ENCODE measurements around the gene ZNHIT2. TPM values are rescaled to one million over a fixed set of nuclear protein-coding genes. Genes with fewer than 3 reads are reported as not detected.

The ZNHIT2 gene
- total and polyA plus RNA-seq, 2 of the 13 experiments (the other 11 are each of a cell fraction or from before 2014, with no cell fraction given), result 1.1 to 6.5 TPM

- ATAC-seq (no peak), FAIRE-seq (no peak)
- H3K36me3 ChIP-seq (replicated peaks in 1 of 2; ENCODE audit: control insufficient read depth in 1 of 2, insufficient read depth in 2 of 2, low read length in 2 of 2), result peaks cover 36 to 58% of the 10 kb centered on the region in 2 experiments
Measured at GRCh38 chr11:65131417-65131776, 13.9 kb upstream of the ZNHIT2 start.

More at GRCh38 chr11:65131417-65131776, 13.9 kb upstream of the ZNHIT2 start:
- WGBS (ENCODE audit: low lambda C conversion rate), result no CpG with 5 or more reads among the region's 3 CpGs
- no peaks in the 10 kb centered on the region; a peak in 1 of 5 replicates for H3K27me3 ChIP-seq (ENCODE audit: control insufficient read depth in 1 of 2, insufficient read depth in 2 of 2, low read length in 2 of 2)
- TF ChIP-seq PRDM10 (CRISPR knock-in tag; IDR thresholded peaks at IDR 0.05; ENCODE audit: low read depth), result no peak
- TF ChIP-seq, protein P1, sequence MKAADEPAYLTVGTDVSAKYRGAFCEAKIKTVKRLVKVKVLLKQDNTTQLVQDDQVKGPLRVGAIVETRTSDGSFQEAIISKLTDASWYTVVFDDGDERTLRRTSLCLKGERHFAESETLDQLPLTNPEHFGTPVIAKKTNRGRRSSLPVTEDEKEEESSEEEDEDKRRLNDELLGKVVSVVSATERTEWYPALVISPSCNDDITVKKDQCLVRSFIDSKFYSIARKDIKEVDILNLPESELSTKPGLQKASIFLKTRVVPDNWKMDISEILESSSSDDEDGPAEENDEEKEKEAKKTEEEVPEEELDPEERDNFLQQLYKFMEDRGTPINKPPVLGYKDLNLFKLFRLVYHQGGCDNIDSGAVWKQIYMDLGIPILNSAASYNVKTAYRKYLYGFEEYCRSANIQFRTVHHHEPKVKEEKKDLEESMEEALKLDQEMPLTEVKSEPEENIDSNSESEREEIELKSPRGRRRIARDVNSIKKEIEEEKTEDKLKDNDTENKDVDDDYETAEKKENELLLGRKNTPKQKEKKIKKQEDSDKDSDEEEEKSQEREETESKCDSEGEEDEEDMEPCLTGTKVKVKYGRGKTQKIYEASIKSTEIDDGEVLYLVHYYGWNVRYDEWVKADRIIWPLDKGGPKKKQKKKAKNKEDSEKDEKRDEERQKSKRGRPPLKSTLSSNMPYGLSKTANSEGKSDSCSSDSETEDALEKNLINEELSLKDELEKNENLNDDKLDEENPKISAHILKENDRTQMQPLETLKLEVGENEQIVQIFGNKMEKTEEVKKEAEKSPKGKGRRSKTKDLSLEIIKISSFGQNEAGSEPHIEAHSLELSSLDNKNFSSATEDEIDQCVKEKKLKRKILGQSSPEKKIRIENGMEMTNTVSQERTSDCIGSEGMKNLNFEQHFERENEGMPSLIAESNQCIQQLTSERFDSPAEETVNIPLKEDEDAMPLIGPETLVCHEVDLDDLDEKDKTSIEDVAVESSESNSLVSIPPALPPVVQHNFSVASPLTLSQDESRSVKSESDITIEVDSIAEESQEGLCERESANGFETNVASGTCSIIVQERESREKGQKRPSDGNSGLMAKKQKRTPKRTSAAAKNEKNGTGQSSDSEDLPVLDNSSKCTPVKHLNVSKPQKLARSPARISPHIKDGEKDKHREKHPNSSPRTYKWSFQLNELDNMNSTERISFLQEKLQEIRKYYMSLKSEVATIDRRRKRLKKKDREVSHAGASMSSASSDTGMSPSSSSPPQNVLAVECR (CRISPR knock-in tag; IDR thresholded peaks at IDR 0.05; ENCODE audit: borderline replicate concordance), result 0 out of 2 replicates have a peak, but pooled peaks have one; percentile 27
- ChIA-PET POLR2A (interaction anchor here (0.8 to 2.7 kb wide), 4 partner anchors 9 to 50 kb away, joined by 3 to 20 read pairs (median 7); partner anchors contain the start of genes CAPN1, FAU and MRPL49), CTCF (ENCODE audit: low intra/inter-chr PET ratio, low total read pairs) (no interaction called here)
- no peak overlapping the region for H3K27ac ChIP-seq (ENCODE audit: extremely low read length, insufficient read depth, low read length)
- H3K4me3 ChIP-seq (replicated peaks in 1 of 3; ENCODE audit: insufficient read depth in 1 of 3, low read depth in 2 of 3, low read length in 3 of 3), result no peak overlapping the region
- BruUV-seq (replicated peaks), result no TSS peak
- no peak overlapping the region for H2AFZ ChIP-seq (ENCODE audit: low read length)
- peaks cover 17% of the 10 kb centered on the region for H4K20me1 ChIP-seq (ENCODE audit: insufficient read depth, low read length)
- intact Hi-C loops (cut with micrococcal nuclease; ENCODE audit: unreplicated experiment) (no loop called here), in situ Hi-C loops (cut with HindIII; ENCODE audit: extremely low pct_ligation_motif_present, low pct_unique_long_range_greater_than_20kb) (no loop called here)
- no peak overlapping the region for H3K4me2 ChIP-seq (ENCODE audit: low read depth, low read length)
- no peak for DNase-seq (ENCODE audit: low spot score)
- H3K79me2 ChIP-seq (ENCODE audit: insufficient read depth, low read length), result peaks cover 26% of the 10 kb centered on the region
- H3K4me1 ChIP-seq (ENCODE audit: insufficient read depth, low read length), result peaks cover 25% of the 10 kb centered on the region
- no peaks in the 10 kb centered on the region for H3K9me3 ChIP-seq (ENCODE audit: low read length)
- no peak overlapping the region for H3K9ac ChIP-seq (ENCODE audit: insufficient read depth, low read depth, low read length)
